ENCODE results near the gene ARHGEF1. TPM values are rescaled to one million over a fixed set of nuclear protein-coding genes. Genes with fewer than 3 reads are reported as not detected.

The ARHGEF1 gene
- total RNA-seq, 2 experiments from 2014 or later: 515 to 537 TPM

- ChIA-PET CTCF (interaction anchor here (1.0 kb wide), 1 partner anchor 67 kb away, joined by 3 read pairs; no protein-coding TSS in a partner anchor), POLR2A (no interaction called here)
- DNase-seq (no peak), ATAC-seq (no peak)
- Mint-ChIP-seq H3K36me3 (ENCODE audit: low read depth) (peaks cover 2% of the 10 kb centered on the region), H3K4me3 (peak overlapping the region; percentile 64), H3K4me1 (ENCODE audit: low read depth) (peaks cover 39% of the 10 kb centered on the region), H3K27ac (no peak overlapping the region), H3K9me3 (ENCODE audit: insufficient read depth) (no peaks in the 10 kb centered on the region), H3K27me3 (ENCODE audit: low read depth) (peaks cover 35% of the 10 kb centered on the region)
Observed at GRCh38 chr19:41939861-41940730, 57.1 kb downstream of the ARHGEF1 start.

- peaks cover 30% of the 10 kb centered on the region for H3K27me3 Mint-ChIP-seq (ENCODE audit: low read depth)
- no peaks in the 10 kb centered on the region for H3K9me3 Mint-ChIP-seq (ENCODE audit: insufficient read depth)
- peaks cover 42% of the 10 kb centered on the region for H3K4me1 Mint-ChIP-seq (ENCODE audit: low read depth)
- peak overlapping the region; percentile 64 for H3K4me3 Mint-ChIP-seq
- no peak for ATAC-seq
- peak overlapping the region; percentile 46 for H3K27ac Mint-ChIP-seq
- ChIA-PET CTCF (interaction anchor here (1.0 to 1.1 kb wide), 2 partner anchors 67 to 88 kb away, joined by 3 read pairs; no protein-coding TSS in a partner anchor), POLR2A (no interaction called here)
- H3K36me3 Mint-ChIP-seq (ENCODE audit: low read depth): peaks cover 2% of the 10 kb centered on the region
- no peak for DNase-seq
Observed at GRCh38 chr19:41940731-41941409, 57.9 kb downstream of the ARHGEF1 start.

- Mint-ChIP-seq H3K4me1 (ENCODE audit: low read depth) (peaks cover 43% of the 10 kb centered on the region), H3K27ac (peak overlapping the region; percentile 46), H3K27me3 (ENCODE audit: low read depth) (peaks cover 26% of the 10 kb centered on the region), H3K36me3 (ENCODE audit: low read depth) (peaks cover 2% of the 10 kb centered on the region), H3K4me3 (peak overlapping the region; percentile 34), H3K9me3 (ENCODE audit: insufficient read depth) (no peaks in the 10 kb centered on the region)
- ATAC-seq (no peak), DNase-seq (no peak)
- POLR2A ChIA-PET: no interaction called here
- CTCF ChIA-PET: interaction anchor here (1.1 kb wide), 1 partner anchor 87 kb away, joined by 3 read pairs; no protein-coding TSS in a partner anchor
Observed at GRCh38 chr19:41941410-41942202, 58.6 kb downstream of the ARHGEF1 start.

- DNase-seq (no peak), ATAC-seq (no peak)
- POLR2A ChIA-PET: interaction anchor here (1.0 to 3.2 kb wide), 4 partner anchors 13 to 84 kb away, joined by 3 to 36 read pairs (median 13); partner anchors contain the start of genes RABAC1 and RPS19
- Mint-ChIP-seq H3K27me3 (ENCODE audit: low read depth) (peaks cover 20% of the 10 kb centered on the region), H3K4me3 (no peak overlapping the region), H3K9me3 (ENCODE audit: insufficient read depth) (no peaks in the 10 kb centered on the region), H3K4me1 (ENCODE audit: low read depth) (peaks cover 48% of the 10 kb centered on the region), H3K27ac (peak overlapping the region; percentile 26), H3K36me3 (ENCODE audit: low read depth) (peaks cover 2% of the 10 kb centered on the region)
- CTCF ChIA-PET: interaction anchor here (1.9 to 3.6 kb wide), 3 partner anchors 14 to 71 kb away, joined by 12 to 26 read pairs (median 24); partner anchors contain the start of gene RABAC1
Observed at GRCh38 chr19:41944336-41944735, 61.4 kb downstream of the ARHGEF1 start.

- peaks cover 2% of the 10 kb centered on the region for H3K36me3 Mint-ChIP-seq (ENCODE audit: low read depth)
- H3K4me1 Mint-ChIP-seq (ENCODE audit: low read depth): peaks cover 53% of the 10 kb centered on the region
- H3K4me3 Mint-ChIP-seq: peak overlapping the region; percentile 34
- no peaks in the 10 kb centered on the region for H3K9me3 Mint-ChIP-seq (ENCODE audit: insufficient read depth)
- ATAC-seq: peak; percentile 82
- DNase-seq: peak; percentile 93
- H3K27me3 Mint-ChIP-seq (ENCODE audit: low read depth): peaks cover 23% of the 10 kb centered on the region
- ChIA-PET CTCF (interaction anchor here (0.9 to 3.6 kb wide), 12 partner anchors 8 to 85 kb away, joined by 3 to 27 read pairs (median 6); partner anchors contain the start of genes ERFL, RABAC1 and RPS19), POLR2A (interaction anchor here (0.6 to 3.2 kb wide), 12 partner anchors 12 to 85 kb away, joined by 3 to 36 read pairs (median 4); partner anchors contain the start of genes RABAC1 and RPS19)
- H3K27ac Mint-ChIP-seq: peak overlapping the region; percentile 90
Observed at GRCh38 chr19:41945135-41945766, 62.3 kb downstream of the ARHGEF1 start.

GRCh38 chr19:41947091-41947490 is 64.1 kb downstream of the ARHGEF1 start:
- DNase-seq: no peak
- ChIA-PET POLR2A (interaction anchor here (1.0 to 3.2 kb wide), 3 partner anchors 11 to 75 kb away, joined by 3 to 36 read pairs (median 14); partner anchors contain the start of gene RABAC1), CTCF (interaction anchor here (0.8 to 3.6 kb wide), 6 partner anchors 10 to 154 kb away, joined by 3 to 27 read pairs (median 11); partner anchors contain the start of genes RABAC1 and RPS19)
- no peaks in the 10 kb centered on the region for H3K36me3 Mint-ChIP-seq (ENCODE audit: low read depth)
- H3K9me3 Mint-ChIP-seq (ENCODE audit: insufficient read depth): no peaks in the 10 kb centered on the region
- H3K4me3 Mint-ChIP-seq: no peak overlapping the region
- H3K4me1 Mint-ChIP-seq (ENCODE audit: low read depth): peaks cover 56% of the 10 kb centered on the region
- H3K27ac Mint-ChIP-seq: peak overlapping the region; percentile 63
- no peak for ATAC-seq
- H3K27me3 Mint-ChIP-seq (ENCODE audit: low read depth): peaks cover 11% of the 10 kb centered on the region

- peak; percentile 90 for DNase-seq
- ATAC-seq: peak; percentile 83
- Mint-ChIP-seq H3K9me3 (ENCODE audit: insufficient read depth) (no peaks in the 10 kb centered on the region), H3K4me3 (no peak overlapping the region), H3K4me1 (ENCODE audit: low read depth) (peaks cover 28% of the 10 kb centered on the region), H3K36me3 (ENCODE audit: low read depth) (peaks cover 2% of the 10 kb centered on the region), H3K27ac (peak overlapping the region; percentile 49), H3K27me3 (ENCODE audit: low read depth) (peaks cover 3% of the 10 kb centered on the region)
- CTCF ChIA-PET: interaction anchor here (0.6 to 4.3 kb wide), 13 partner anchors 9 to 160 kb away, joined by 3 to 42 read pairs (median 4); partner anchors contain the start of gene RPS19
- POLR2A ChIA-PET: interaction anchor here (0.9 to 1.9 kb wide), 2 partner anchors 9 to 15 kb away, joined by 3 to 5 read pairs; no protein-coding TSS in a partner anchor
Observed at GRCh38 chr19:41951686-41952172, 68.7 kb downstream of the ARHGEF1 start.

GRCh38 chr19:41955521-41955920 is 72.5 kb downstream of the ARHGEF1 start:
- Mint-ChIP-seq H3K4me1 (ENCODE audit: low read depth) (peaks cover 28% of the 10 kb centered on the region), H3K4me3 (no peak overlapping the region), H3K27ac (no peak overlapping the region), H3K9me3 (ENCODE audit: insufficient read depth) (no peaks in the 10 kb centered on the region), H3K36me3 (ENCODE audit: low read depth) (peaks cover 7% of the 10 kb centered on the region), H3K27me3 (ENCODE audit: low read depth) (no peaks in the 10 kb centered on the region)
- DNase-seq (no peak), ATAC-seq (no peak)
- ChIA-PET CTCF (interaction anchor here (0.6 to 4.3 kb wide), 3 partner anchors 82 to 653 kb away, joined by 3 to 31 read pairs (median 3); no protein-coding TSS in a partner anchor), POLR2A (interaction anchor here (3.9 kb wide), 1 partner anchor 10 kb away, joined by 14 read pairs; no protein-coding TSS in a partner anchor)

- peaks cover 22% of the 10 kb centered on the region for H3K4me1 Mint-ChIP-seq (ENCODE audit: low read depth)
- ChIA-PET POLR2A (interaction anchor here (3.9 kb wide), 1 partner anchor 11 kb away, joined by 14 read pairs; no protein-coding TSS in a partner anchor), CTCF (interaction anchor here (0.9 to 4.3 kb wide), 6 partner anchors 11 to 163 kb away, joined by 3 to 31 read pairs (median 14); partner anchors contain the start of gene RPS19)
- no peaks in the 10 kb centered on the region for H3K27me3 Mint-ChIP-seq (ENCODE audit: low read depth)
- peaks cover 7% of the 10 kb centered on the region for H3K36me3 Mint-ChIP-seq (ENCODE audit: low read depth)
- peak overlapping the region; percentile 18 for H3K27ac Mint-ChIP-seq
- no peak overlapping the region for H3K4me3 Mint-ChIP-seq
- ATAC-seq (no peak), DNase-seq (no peak)
- no peaks in the 10 kb centered on the region for H3K9me3 Mint-ChIP-seq (ENCODE audit: insufficient read depth)
Observed at GRCh38 chr19:41956621-41957020, 73.6 kb downstream of the ARHGEF1 start.
